Right renal cortex interstitium (tissue), 3 donors: ENCODE data around the gene P2RY14. TPM values are rescaled to one million over a fixed set of nuclear protein-coding genes. Genes with fewer than 3 reads are reported as not detected.

ENCODE experiments used
- DNase-seq, 3 donors: peaks; one replicate each; pipeline ENCODE4 v3.0.0-alpha.2; 2013; ENCODE audit warnings: low read depth in 3 of 3, low spot score in 2 of 3
- polyA plus RNA-seq, 3 donors: library from polyadenylated mRNA; unstranded; fragments of 120-200 nt; gene quantifications; one replicate each; pipeline ENCODE4 v1.2.1, GENCODE V29; 2013; ENCODE audit not compliant: insufficient read length in 3 of 3

The P2RY14 gene
- polyA plus RNA-seq, 3 donors: 0.62 to 1.0 (median 0.85) TPM

GRCh38 chr3:151219056-151219455 lies 59.3 kb downstream of the P2RY14 start:
- DNase-seq: no peak

GRCh38 chr3:151218136-151218535 lies 60.2 kb downstream of the P2RY14 start:
- DNase-seq: no peak

- no peak for DNase-seq
Measured at GRCh38 chr3:151216641-151217607, 61.4 kb downstream of the P2RY14 start.

- no peak for DNase-seq
Measured at GRCh38 chr3:151214459-151214858, 63.9 kb downstream of the P2RY14 start.

- no peak for DNase-seq
Measured at GRCh38 chr3:151213881-151214280, 64.5 kb downstream of the P2RY14 start.

- DNase-seq: no peak
Measured at GRCh38 chr3:151213151-151213550, 65.2 kb downstream of the P2RY14 start.

GRCh38 chr3:151210676-151211381 lies 67.5 kb downstream of the P2RY14 start:
- no peak for DNase-seq

GRCh38 chr3:151209654-151210053 lies 68.7 kb downstream of the P2RY14 start:
- no peak for DNase-seq

- no peak for DNase-seq
Measured at GRCh38 chr3:151206201-151206600, 72.1 kb downstream of the P2RY14 start.

GRCh38 chr3:151205482-151205881 lies 72.9 kb downstream of the P2RY14 start:
- no peak for DNase-seq

GRCh38 chr3:151204530-151205402 lies 73.6 kb downstream of the P2RY14 start:
- no peak for DNase-seq

- DNase-seq: no peak
Measured at GRCh38 chr3:151203051-151203420, 75.3 kb downstream of the P2RY14 start, which contains the start of gene GPR171. GPR171 (minus strand) TSS chr3:151203216; CDS start chr3:151199386, 3,830 bp downstream.

GRCh38 chr3:151201051-151201730 lies 77.2 kb downstream of the P2RY14 start:
- DNase-seq: no peak

- no peak for DNase-seq
Measured at GRCh38 chr3:151200586-151200985, 77.8 kb downstream of the P2RY14 start.

GRCh38 chr3:151199554-151200438 lies 78.5 kb downstream of the P2RY14 start:
- DNase-seq: no peak

GRCh38 chr3:151198849-151199248 lies 79.5 kb downstream of the P2RY14 start:
- no peak for DNase-seq

GRCh38 chr3:151197981-151198767 lies 80.2 kb downstream of the P2RY14 start:
- no peak for DNase-seq

GRCh38 chr3:151197228-151197627 lies 81.1 kb downstream of the P2RY14 start:
- no peak for DNase-seq
